Hematopoietic multipotent progenitor cell treated with erythropoietin and hydrocortisone succinate and interleukin-3 and kit ligand, for 15 days (in vitro differentiated cells): ENCODE data around the gene ABCF2.

Experiments
- DNase-seq: peaks from one replicate; pipeline ENCODE4 v3.0.0-alpha.2; 2015; ENCODE audit warnings: low spot score

The ABCF2 gene

GRCh38 chr7:151174246-151175046 is 52.6 kb downstream of the ABCF2 start:
- DNase-seq: no peak

DNA sequence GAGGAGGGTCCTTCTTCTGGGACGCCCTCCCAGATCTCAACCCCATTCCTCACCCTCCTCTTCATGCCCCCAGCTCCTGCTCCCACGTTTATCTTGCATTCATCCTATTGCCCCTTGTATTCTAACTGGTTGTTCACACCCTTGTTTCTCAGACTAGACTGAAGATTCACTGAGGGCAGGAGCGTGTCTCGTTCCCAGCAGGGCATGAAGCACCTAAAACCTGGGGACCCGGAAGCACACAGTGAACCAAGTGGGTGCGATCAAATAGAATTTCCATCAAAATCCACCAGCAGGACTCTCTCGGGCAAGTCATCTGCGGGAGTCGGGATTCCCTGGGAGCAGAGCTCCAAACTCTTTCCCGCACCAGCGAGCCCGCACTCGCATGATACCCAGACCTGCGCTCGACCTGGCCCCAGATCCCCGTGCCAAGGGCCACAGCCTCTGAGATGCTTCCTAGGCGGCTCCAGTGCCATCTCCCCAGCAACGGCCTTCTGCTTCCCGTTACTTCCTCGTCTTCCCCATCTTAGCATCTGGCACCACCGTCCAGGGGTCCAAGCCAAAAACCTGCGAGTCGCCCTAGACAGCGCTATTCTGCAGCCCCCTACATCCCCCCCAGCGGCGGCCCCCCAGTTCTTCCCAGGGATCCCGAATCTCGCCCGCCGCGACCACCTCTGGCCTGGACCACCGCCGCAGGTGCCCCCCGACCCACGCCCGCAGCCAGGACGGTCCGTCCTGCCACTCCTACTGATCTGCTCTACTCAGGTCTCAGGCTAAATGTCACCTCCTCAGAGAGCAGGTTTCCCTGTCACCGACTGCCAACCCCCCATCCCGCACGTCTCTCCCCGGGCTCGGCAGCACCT is 53.4 kb downstream of the ABCF2 start:
- no peak for DNase-seq

DNA sequence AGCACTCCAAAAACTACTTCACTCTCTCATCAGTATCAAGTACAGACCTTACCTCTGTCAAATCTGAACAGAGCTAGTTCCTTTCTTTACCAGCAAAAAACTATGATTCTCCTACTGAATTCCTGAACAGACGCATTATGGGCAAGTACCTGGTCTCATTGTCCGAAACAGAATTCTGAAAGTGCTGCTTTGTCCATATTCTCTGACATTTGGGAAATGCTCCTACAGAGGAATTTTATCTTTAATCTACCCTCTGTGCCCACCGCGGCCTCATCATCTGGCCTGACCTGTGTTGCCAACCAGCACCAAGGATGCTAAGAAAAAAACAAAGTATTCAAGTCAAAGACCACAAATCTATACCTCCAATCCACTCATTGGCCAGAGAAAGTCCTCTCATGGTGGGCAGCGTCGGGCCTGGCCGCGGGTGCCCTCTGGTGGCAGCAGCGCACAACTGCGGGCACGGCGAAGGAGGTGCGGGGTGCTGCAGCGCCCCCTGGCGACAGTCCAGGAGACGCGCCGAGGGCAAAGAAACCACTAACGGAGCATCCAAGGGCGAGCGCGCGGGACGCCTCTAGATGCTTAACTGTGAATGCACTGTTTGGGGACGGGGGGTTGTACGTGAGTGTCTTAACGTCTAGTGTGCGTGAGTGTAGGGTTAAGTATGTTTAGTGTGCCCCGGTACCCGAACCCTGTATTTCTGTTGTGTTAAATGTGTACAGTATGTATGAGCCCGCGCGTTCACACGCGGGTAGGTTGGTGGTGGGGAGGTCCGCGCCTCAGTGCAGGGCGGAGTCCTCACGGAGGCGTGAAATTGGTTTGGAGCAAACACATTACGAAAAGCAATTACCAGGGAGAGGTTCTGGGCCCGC is 54.5 kb downstream of the ABCF2 start:
- peak; percentile 83 for DNase-seq

DNA sequence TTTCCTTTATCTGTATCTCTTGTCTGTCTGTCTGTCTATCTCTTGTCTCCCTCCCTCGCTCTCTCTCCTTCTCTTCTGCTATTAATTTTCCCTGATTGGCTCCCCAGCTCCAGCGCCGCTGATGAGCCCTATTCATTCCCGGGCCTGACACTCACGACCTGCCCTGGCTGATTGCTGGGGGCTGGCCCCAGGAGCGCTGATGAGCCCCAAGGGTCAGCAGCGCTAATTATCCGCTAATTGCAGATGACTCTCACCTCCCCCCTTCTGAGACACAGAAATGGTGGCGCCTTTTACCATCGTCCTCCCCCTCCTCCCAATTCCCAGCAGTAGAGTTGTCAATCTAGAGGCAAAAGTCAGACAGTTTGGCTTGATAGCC is 58.2 kb downstream of the ABCF2 start:
- DNase-seq: no peak

DNA sequence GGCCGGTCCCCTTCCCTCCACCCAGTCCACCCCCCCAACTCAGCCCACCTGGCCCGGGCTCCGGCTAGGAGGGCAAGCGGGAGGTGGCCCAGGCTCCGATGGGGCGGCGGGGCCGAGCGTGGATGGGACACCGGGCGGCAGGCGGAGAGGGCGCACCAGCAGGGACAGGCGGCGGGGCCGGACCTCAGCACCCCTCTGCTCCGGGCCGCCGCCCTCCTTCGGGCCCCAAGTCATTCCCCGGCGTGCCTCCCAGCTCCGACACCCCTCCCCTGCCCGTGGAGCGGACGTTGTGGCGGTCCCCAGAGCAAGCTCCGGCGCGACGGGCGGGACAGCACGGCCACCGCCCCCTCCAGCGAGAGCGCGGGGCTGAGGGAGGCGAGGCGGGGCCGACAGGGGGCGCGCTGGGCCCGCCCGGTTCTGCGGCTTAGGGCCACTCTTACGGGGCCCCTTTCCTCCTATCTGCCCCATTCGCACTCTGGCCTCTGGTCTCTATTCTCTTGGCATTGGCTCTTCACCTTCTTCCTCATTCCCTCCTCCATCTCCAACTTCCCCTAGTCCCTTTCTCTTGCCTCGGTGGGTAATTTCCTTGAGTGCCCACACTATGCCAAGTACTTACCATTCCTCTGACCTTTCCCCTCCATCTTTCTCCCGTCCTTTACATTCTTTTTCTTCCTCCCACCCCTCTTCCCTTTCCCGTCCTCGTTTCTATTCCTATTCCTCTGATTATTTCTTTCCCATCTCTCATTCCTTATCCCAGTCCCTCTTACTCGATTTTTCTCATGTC is 58.8 kb downstream of the ABCF2 start:
- DNase-seq: peak; percentile 26

- DNase-seq: no peak
Measured at GRCh38 chr7:151167197-151167961, 59.6 kb downstream of the ABCF2 start, which contains the start of gene GBX1. Gene GBX1 (minus strand): TSS chr7:151167694. CDS start chr7:151167548, 146 bp downstream.

DNA sequence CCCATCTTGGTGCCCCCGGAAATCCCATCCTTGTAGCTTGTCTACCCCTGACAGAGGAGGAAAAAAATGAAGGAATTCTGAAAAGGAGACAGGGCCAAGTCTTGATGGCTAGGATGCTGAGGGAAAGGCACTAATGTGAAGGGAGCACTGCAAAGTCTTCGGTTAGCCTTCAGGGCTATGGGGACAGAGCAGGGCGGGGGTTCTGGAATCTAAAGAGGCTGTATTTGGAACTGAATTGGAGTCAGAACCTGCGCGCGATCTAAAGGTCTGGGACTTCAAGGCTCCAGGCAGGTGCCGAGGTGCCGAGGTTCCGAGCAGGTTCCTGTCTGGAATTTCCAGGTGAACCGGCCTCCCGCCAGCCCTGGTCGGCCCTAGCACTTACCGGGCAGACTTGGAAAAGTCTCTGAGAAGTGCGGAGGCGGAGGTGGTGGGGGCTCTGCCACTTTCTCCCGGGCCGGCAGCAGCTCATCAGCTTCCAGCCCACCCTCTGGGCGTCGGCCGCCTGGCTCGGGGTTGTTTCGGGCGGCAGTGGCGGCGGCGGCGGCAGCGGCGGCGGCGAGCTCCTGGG is 60.3 kb downstream of the ABCF2 start:
- DNase-seq: no peak
